ENCODE measurements around the gene MRPL36. TPM values are rescaled to one million over a fixed set of nuclear protein-coding genes. Genes with fewer than 3 reads are reported as not detected.

MRPL36 gene
- total RNA-seq: 10 to 100 TPM; 14.5 to 30.5 TPM
- polyA plus RNA-seq: 10 to 100 TPM; 50.4 to 62.8 TPM
- long read RNA-seq, donor 1, transcript MRPL36-204 (2 exons, 686 nt): minor isoform, 5 of 211 reads
- long read RNA-seq, donor 1, transcript MRPL36-202 (2 exons, 610 nt): major isoform, 27 of 211 reads
- long read RNA-seq, donor 1, partial matches to known transcripts: 29 of 211 reads
- long read RNA-seq, donor 1, other reads (novel, unspliced or antisense): 150 of 211 reads
- long read RNA-seq, donor 2, transcript MRPL36-204 (2 exons, 686 nt): minor isoform, 5 of 11 reads
- long read RNA-seq, donor 2, transcript MRPL36-202 (2 exons, 610 nt): major isoform, 6 of 11 reads
- long read RNA-seq, donor 2, partial matches to known transcripts: 0 of 11 reads
- long read RNA-seq, donor 2, other reads (novel, unspliced or antisense): 0 of 11 reads
- long read RNA-seq, donor 3, partial matches to known transcripts: 0 of 7 reads
- long read RNA-seq, donor 3, other reads (novel, unspliced or antisense): 0 of 7 reads
- long read RNA-seq, donor 4, transcript MRPL36-202 (2 exons, 610 nt): major isoform, 7 of 13 reads
- long read RNA-seq, donor 4, transcript MRPL36-204 (2 exons, 686 nt): minor isoform, 6 of 13 reads
- long read RNA-seq, donor 4, partial matches to known transcripts: 0 of 13 reads
- long read RNA-seq, donor 4, other reads (novel, unspliced or antisense): 0 of 13 reads
- long read RNA-seq, donor 5, transcript MRPL36-204 (2 exons, 686 nt): minor isoform, 11 of 27 reads
- long read RNA-seq, donor 5, transcript MRPL36-202 (2 exons, 610 nt): major isoform, 16 of 27 reads
- long read RNA-seq, donor 5, partial matches to known transcripts: 0 of 27 reads
- long read RNA-seq, donor 5, other reads (novel, unspliced or antisense): 0 of 27 reads

- peaks cover 3 to 37% (median 26%) of the 10 kb centered on the region in 4 donors for H3K36me3 ChIP-seq (ENCODE audit: control insufficient read depth in 4 of 4, insufficient read depth in 4 of 4, low read length in 4 of 4)
- H3K27ac ChIP-seq (ENCODE audit: low read depth in 1 of 2, low read length in 1 of 2): peak within 1 kb of the TSS; percentile 89 to 91
- H3K9me3 ChIP-seq (ENCODE audit: control insufficient read depth in 4 of 4, insufficient read depth in 3 of 4, low read length in 3 of 4): peaks cover 0 to 2% (median 0%) of the 10 kb centered on the region in 4 donors
- no peak for TF ChIP-seq CTCF (IDR thresholded peaks at IDR 0.05; ENCODE audit: control extremely low read depth, extremely low read depth)
- peak within 1 kb of the TSS; percentile 93 for H3K4me3 ChIP-seq
- H3K4me1 ChIP-seq (ENCODE audit: control insufficient read depth in 5 of 5, insufficient read depth in 5 of 5, low read length in 5 of 5): peaks cover 3 to 23% (median 13%) of the 10 kb centered on the region in 5 donors
- H3K27me3 ChIP-seq (ENCODE audit: control insufficient read depth in 3 of 3, insufficient read depth in 3 of 3, low read length in 2 of 3): no peaks in the 10 kb centered on the region
- DNase-seq (peak; percentile 93 to 95 (median 94)), ATAC-seq (ENCODE audit: insufficient read depth, low FRiP score) (peak; percentile 88)
- peak within 1 kb of the TSS in 1 of 2 donors; percentile 51 for H3K9ac ChIP-seq (ENCODE audit: insufficient read depth in 1 of 2, low read length in 2 of 2)
- WGBS, 2 donors: 1 to 2% methylated on average over 58 to 68 of the region's 68 CpGs
Observed at GRCh38 chr5:1799602-1800471, at the start of gene MRPL36. MRPL36 (minus strand) TSS chr5:1799837; CDS start chr5:1798935, 902 bp downstream.

DNA sequence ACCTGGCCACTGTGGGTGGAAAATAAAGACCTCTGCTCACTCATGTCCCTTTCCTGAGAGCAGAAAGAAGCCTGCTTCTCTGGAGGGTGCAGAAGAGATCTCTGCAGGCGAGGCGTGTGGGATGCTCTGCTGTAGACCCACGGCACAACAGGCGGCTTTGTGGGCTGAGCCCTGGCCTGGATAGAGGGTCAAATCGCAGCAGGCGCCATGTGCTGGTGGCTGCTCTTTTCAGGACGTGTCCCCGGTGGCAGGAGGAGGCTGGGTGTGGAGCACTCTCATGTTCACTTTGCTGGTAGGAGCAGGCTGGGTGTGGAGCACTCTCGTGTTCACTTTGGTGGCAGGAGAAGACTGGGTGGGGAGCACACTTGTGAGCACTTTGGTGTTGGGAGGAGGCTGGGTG, 48.0 kb upstream of the MRPL36 start:
- ATAC-seq (ENCODE audit: insufficient read depth, low FRiP score) (no peak), DNase-seq (no peak)
- TF ChIP-seq CTCF (IDR thresholded peaks at IDR 0.05; ENCODE audit: control extremely low read depth, extremely low read depth): no peak
- Histone ChIP-seq H3K4me1 (ENCODE audit: control insufficient read depth in 5 of 5, insufficient read depth in 5 of 5, low read length in 5 of 5) (peaks cover 0 to 7% (median 0%) of the 10 kb centered on the region in 5 donors), H3K9ac (ENCODE audit: insufficient read depth in 1 of 2, low read length in 2 of 2) (no peak overlapping the region), H3K27ac (ENCODE audit: low read depth in 1 of 2, low read length in 1 of 2) (no peak overlapping the region), H3K36me3 (ENCODE audit: control insufficient read depth in 4 of 4, insufficient read depth in 4 of 4, low read length in 4 of 4) (no peaks in the 10 kb centered on the region), H3K4me3 (no peak overlapping the region), H3K9me3 (ENCODE audit: control insufficient read depth in 4 of 4, insufficient read depth in 3 of 4, low read length in 3 of 4) (peaks cover 0 to 3% (median 0%) of the 10 kb centered on the region in 4 donors), H3K27me3 (ENCODE audit: control insufficient read depth in 3 of 3, insufficient read depth in 3 of 3, low read length in 2 of 3) (peaks cover 12 to 68% (median 29%) of the 10 kb centered on the region in 3 donors)
- 80 to 83% methylated on average over 9 of the region's 9 CpGs for WGBS, 2 donors

GRCh38 chr5:1847056-1847455, 47.4 kb upstream of the MRPL36 start:
- Histone ChIP-seq H3K9ac (ENCODE audit: insufficient read depth in 1 of 2, low read length in 2 of 2) (no peak overlapping the region), H3K9me3 (ENCODE audit: control insufficient read depth in 4 of 4, insufficient read depth in 3 of 4, low read length in 3 of 4) (peaks cover 0 to 3% (median 0%) of the 10 kb centered on the region in 4 donors), H3K27me3 (ENCODE audit: control insufficient read depth in 3 of 3, insufficient read depth in 3 of 3, low read length in 2 of 3) (peaks cover 6 to 69% (median 29%) of the 10 kb centered on the region in 3 donors), H3K36me3 (ENCODE audit: control insufficient read depth in 4 of 4, insufficient read depth in 4 of 4, low read length in 4 of 4) (no peaks in the 10 kb centered on the region), H3K4me3 (no peak overlapping the region), H3K27ac (ENCODE audit: low read depth in 1 of 2, low read length in 1 of 2) (no peak overlapping the region), H3K4me1 (ENCODE audit: control insufficient read depth in 5 of 5, insufficient read depth in 5 of 5, low read length in 5 of 5) (peaks cover 0 to 7% (median 0%) of the 10 kb centered on the region in 5 donors)
- ATAC-seq (ENCODE audit: insufficient read depth, low FRiP score) (no peak), DNase-seq (no peak)
- TF ChIP-seq CTCF (IDR thresholded peaks at IDR 0.05; ENCODE audit: control extremely low read depth, extremely low read depth): no peak
- 75 to 78% methylated on average over 10 of the region's 10 CpGs for WGBS, 2 donors
